ENCODE data around the gene CHSY1.

Gene CHSY1

DNA sequence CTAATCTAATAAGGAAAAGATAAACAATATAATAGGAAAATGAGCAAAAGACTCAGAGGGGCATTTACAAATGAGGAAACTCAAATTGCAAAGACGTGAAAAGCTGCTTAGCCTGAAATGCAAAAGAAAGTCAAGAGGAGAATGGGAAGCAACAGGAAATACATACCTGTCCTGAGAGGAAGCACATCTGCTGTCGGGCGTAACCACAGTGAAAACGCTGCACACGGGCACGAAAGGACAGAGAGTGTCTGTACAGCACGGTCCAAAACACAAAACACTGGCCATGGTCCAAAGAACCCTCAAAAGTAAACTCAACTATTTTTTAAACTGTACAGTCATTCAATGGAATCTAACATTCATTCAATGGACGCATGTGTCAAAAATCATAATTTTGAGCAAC lies 100.6 kb downstream of the CHSY1 start:
- DNase-seq (ENCODE audit: low spot score) = no peak

DNA sequence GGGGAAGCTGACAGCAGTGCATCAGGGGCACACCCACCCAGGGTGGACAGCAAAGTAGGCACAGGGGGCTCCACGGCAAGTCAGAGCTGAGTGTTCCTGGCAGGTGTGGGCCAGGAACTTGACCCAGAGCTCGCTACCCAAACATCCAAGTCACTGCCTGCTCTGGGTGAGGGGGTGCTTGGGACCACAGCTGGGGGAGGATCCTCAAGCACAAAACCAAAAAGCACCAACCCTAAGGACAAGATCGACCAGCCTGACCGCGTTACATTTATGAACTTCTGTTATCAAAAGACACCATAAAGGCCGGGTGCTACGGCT lies 101.2 kb downstream of the CHSY1 start:
- no peak for DNase-seq (ENCODE audit: low spot score)

DNA sequence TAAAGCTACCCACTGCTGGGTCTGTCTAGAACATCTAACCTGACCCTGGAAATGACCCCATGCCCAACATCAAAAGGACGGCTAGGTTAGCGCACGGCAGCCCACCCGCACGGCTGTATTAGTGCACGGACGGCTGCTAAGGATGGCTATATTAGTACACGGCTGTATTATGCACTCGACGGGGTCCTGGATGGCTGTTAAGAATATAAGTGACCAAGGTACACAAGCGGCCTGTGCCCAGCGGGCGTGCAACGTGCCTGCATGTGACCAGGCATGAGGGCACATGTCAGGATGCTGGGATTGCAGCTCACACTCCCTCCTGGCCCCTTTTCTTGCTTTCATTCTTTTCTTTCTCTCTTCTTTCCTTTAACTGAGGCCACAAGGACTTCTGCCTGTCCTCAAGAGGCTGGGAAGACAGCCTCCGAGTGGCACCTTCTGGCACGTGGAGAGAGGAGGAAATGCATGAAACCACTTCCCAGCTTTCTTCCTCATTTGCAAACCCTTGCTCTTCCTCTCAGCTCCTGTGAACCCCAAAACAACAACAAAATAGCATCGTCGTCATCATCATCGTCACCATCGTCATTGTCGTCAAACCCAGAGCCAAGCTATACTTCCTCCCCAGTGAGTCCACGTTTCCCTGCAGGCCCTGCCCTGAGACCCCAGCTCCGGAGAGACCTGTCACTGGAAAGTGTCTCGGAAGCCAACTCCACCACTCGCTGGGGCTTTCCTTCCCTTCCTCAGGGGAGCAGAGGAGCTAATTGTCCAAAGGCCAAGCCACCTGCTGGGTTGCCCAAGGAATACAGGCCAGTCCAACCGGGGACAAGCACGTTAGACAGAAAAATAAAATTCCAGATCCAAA lies 101.8 kb downstream of the CHSY1 start:
- DNase-seq (ENCODE audit: low spot score) = no peak

DNA sequence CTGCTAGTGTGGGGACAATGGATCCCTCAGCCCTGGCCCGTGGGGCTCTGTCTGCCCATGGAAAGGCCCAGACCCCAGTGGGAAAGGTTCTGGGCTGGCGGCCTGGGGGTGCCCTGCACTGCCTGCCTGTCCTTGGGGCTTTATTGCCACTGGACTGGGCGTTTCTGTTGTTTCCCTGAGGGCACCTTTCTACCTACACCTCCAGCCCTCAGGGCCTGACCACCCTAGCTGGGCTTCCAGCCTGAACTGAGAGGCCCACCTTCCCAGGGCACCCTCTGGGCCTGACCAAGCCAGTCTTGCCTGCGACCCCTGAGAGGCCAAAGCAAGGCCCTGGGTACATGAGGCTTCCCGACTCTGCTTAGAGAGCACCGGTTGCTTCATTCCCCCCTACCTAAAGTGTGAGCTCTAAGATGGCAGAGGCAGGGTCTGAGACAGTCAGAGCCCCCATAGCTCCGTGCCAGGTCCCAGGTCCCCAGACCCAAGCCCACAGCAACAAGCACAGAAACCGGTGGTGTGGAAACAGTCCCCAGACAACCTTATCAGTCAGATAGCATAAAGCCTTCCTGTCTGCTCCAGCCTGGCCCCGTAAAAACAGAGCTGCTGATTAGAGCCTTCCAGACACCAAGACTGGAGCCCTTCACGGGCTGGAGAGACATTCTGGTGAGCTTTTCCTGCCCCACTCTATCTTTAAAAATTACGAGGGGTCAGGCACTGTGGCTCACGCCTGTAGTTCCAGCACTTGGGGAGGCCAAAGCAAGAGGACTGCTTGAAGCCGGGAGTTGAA lies 102.8 kb downstream of the CHSY1 start:
- no peak for DNase-seq (ENCODE audit: low spot score)

DNA sequence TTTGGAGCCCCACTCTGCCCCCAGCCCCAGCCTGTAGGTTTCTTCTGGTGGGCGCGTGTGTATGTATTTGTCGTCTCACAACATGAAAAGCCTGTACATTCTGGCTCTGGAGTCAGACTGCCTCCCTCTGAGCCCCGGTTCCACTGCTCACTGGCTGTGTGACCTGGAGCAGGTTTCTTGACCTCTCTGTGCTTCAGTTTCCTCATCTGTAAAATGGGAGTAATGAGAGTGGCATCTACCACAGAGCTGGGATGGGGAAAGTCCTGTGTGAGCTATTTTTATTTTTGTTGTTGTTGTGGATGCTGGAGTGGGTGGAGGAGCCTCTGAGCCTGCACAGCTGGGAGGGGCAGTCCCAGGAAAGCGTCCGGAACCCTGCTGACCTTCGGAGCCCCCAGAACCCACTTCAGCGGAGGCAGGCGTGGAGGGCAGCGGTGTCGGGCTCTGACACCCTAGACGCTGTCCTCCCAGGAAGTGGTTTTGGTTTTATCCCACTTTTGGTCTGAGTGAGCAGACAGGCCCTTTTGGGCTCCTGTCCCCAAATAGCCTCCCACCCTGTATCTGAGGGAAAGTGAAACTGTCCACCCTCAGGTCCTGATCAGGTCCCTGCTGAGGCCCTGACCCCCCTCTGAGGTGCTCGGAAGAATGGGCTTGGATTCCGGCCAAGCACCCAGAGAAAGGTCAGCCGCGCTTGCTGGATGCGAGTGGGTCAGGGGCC lies 103.5 kb downstream of the CHSY1 start:
- DNase-seq (ENCODE audit: low spot score) = no peak

DNA sequence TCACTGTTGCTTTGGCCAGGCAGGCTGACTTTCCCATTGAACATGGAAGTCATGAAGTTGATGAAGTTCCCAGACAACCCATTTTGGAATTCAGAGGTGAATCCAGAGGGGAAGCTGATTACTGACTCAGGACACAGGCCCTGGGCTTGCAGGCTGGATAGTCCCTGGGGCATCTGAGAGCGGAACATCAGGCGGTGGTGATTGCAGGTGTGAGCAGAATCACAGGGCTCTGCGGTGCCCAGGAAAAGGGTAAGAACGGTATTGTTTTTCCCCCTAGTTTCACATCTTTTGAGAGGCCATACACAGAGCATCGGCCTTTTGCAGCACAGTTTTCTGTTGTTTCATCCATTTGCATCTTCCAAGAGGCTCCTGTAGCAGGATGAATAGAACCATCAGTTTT lies 104.7 kb downstream of the CHSY1 start:
- no peak for DNase-seq (ENCODE audit: low spot score)

DNA sequence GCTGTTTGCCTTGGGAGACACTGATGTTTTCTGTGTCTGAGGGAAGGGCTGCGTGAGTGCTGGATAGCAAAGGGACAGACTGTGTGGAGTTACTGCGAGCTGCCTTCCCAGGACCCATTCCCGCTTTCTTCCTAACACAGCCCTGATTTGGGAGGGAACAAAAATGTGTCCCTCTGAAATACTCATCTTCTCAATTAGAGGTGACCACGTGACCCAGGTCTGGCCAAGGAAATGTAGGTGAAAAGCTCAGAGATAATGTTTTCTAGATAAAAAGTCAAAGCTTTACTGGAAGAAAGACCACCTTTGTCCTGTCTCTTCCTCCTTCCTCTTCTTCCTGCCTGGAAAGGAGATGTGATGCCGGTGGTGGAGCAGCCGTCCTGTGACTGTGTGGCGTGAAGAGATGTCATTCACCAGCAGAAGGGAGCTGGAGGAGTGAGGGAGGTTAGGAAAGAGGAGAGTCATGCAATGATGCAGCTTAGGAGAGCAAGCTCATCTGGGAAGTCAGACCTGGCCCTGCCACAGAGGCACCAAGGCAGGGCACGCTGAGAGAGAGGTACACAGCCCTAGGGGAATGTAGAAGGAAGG lies 105.6 kb downstream of the CHSY1 start:
- DNase-seq (ENCODE audit: low spot score) = no peak

DNA sequence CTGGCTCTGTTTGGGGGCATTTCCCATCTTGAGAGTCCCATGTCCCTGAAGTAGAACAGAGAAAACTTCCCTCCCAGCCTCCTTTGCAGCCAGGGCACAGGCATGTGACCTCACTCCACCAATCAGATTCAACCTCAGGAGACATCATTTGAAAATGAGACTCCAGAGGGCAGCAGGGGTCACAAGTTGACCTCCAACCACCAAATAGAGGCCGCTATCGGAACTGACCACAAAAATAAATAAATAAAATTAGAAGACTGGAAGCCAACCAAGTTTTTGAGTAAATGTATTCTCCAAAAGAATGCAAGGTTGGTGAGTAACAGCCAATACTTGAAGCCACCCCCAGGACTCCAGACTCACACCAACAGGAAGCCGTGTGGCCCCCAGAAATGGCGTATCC lies 106.5 kb downstream of the CHSY1 start:
- no peak for DNase-seq (ENCODE audit: low spot score)

DNA sequence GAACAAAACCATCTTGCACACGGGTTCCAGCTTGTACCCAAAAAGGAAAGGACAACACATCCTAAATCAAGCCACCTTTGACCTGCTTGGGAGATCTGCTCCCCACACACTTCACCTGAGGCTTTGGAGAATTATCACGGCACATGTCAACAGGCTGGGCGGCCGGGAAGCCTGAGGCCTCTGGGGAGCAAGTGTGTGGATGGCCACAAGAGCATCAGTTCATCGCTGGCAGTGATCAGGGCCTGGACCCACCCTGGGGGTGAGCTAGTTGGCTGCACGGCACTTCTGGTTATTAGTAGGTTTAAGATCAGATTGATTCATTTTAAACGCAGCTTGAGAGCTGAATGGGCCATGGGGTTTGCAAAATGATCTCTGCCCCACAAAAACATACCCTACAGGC lies 108.5 kb downstream of the CHSY1 start:
- no peak for DNase-seq (ENCODE audit: low spot score)

DNA sequence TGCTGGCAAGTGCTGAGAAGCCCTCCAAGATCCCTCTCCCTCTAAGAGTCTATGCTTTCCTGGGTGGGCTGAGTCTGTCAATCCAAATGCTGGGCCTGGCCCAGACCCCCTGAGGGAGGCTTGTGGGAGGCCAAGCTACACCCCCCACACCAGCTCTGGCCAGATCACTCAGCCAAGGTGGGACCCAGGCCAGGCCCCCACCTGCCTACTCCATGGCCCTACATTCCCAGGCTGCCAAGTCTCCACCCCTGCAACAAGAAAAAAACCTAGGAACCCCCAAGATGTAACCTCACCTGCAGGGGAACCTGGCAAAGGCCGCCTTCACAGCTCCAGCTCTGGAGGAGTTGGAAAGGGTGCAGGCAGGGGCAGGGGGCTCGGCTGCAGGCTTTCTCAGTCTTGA lies 109.1 kb downstream of the CHSY1 start:
- no peak for DNase-seq (ENCODE audit: low spot score)

DNA sequence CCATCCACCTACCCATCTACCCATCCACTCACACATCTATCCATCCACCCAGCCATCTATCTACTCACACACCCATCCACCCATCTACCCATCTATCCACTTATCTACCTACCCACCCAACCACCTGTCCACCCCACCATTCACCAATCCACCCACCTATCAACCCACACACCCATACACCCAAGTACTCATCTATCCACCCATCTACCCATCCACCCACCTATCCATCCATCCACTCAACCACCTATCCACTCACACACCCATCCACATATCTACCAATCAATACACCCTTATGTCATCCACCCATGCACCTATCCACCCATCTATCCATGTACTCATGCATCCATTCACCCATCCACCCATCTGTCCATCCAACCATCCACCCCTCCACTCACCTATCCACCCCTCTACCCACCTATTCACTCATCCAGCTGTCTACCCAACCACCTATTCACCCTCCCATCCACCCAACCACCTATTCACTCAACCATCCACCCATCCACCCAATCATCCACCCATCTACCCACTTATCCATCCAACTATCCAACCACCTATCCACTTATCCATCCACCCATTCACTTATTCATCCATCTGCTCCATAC lies 109.8 kb downstream of the CHSY1 start:
- DNase-seq (ENCODE audit: low spot score) = no peak

DNA sequence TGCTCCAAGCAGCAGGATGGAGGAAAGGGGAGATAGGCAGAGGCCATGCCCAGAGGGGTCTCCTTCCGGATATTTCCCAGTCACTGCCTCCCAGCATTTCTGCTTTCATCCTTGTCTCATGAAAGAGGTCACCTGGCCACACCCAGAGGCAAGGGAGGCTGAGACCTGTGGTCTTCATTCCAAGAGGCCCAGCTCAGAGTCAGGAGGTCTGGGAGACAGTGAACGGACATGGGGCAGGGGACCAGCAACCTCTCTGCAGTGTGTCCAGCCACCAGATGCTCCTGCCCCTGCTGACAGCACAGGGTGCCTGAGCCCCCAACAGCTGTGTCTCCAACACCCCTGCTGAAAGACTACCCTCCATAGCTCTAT lies 111.2 kb downstream of the CHSY1 start:
- no peak for DNase-seq (ENCODE audit: low spot score)

DNA sequence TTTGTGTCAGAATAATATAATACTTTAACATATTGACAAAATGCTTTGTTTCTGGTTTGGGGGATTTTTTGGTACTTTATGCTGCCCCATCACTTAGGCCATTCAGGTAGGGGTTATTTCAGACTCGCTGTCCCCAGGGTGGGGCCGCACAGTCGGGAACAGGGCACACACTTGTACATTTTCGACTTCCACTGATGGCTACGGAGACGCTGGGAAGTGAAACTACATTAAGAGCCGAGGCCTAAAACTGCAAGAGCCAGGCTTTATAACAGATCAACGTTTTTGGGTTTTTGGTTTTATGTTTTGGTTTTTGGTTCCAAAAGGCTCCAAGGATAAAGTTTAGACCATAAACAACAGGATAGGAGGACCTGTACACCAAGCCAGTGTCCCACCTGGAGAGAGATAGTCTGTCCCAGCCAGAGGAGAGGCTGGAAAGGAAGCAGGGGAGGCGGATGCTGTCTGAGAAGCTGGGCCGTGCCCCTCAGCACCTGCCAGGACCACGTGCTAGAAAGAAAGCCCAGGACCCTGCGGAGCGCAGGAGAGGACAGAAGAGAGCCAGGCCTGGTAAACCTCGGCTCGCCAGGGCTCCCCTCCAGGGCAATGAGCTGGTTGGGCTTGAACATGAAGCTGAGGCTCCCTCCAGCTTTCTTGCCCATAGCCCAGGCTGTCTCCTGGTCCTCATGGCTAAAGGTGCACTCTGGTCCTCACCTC lies 111.7 kb downstream of the CHSY1 start:
- DNase-seq (ENCODE audit: low spot score) = no peak

DNA sequence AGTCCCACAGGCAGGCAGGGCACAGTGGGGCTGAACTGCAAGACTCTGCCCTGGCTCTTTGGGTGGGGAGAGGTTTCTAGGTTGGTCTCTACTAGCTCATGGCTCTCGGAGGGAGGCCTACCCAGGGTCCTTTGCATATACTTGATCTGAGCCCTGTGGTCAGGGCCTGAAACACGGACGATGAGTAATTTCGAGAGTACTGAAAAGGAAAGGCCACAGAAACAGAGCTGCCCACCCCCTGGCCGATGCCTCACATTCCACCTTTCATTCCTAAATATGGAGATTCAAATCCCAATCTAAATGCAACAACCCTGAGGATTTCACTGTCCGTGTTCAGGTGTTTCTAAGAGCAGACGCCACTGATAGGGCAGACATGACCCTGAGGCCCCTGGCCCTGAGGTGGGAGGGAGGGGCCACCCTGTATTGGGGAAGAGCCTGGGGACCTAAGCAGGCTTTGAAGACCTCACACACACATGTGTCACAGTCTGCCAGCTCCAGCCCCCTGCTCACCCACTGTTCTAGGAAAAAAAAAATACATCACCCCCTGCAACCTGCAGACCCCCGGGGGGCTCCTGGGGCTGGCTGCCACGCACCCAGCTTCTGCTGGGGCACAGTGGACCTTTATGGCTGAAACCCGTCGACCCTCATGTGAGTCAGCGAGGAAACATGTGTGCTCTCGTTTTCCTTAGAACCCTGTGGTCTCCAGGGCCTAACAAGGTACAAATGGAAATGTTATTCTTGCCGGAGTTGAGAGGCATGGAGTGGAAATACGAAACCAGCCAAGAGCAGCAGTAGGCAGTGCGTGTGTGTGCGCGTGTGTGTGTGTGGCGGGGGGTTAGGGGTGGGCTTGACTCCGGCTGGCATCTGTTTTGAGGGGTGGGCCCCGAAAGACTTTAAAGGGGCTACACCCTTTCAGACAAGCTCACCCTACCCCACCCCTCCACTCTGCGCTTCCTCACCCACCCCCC lies 112.7 kb downstream of the CHSY1 start:
- DNase-seq (ENCODE audit: low spot score) = no peak

DNA sequence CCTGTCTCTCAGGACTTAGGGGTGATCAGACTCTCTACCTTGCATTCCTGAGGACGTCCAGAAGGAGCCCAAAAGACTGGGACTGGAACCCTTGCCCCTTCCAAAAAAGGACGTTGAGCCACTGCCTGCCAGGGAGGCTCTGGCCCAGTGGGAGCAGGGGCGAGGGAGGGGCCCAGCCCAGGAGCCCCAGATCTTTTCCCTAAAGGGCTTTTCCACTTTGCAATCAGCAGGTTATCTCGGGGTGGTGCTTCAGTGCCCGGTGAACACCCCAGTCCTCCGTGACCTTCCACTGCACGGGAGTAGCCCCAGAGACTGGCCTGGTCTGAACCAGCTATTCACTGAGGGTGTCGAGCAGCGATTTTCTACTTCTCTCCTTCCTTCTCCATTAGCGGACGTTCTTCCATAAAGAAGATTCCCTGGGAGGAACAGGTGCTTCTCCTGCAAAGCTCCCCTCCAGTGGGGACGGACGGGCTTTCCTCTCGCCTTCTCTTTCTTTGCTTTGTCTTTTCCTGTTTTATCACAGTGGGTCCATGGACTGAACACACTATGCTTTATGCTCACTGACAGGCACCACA lies 113.7 kb downstream of the CHSY1 start:
- DNase-seq (ENCODE audit: low spot score) = no peak

DNA sequence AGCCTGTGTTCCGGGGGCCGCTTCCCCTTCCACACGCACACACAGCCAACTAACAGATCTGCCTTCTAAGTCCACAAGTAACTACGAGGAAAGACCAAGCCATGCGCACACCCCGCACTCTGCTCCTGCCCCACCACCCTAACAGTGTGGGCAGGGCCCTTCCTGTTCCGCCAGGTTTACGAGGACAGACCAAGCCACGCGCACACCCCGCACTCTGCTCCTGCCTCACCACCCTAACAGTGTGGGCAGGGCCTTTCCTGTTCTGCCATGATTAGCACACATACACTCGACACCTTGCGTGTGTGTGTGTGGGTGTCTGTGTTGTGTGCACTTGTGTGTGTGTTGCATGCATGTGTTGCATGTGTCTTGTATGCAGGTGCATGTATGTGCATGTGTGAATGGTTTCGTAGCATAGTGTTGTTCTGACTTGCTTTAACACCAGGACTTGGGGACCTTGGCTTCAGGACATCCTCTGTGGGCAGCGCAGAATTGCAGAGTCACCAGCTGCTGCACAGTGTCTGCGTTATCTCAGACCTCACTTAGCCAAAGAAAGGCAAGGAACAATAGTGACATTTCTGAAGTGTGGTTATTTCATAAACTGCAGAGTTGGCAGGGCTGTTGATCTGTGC lies 114.4 kb downstream of the CHSY1 start:
- peak; percentile 6 for DNase-seq (ENCODE audit: low spot score)

DNA sequence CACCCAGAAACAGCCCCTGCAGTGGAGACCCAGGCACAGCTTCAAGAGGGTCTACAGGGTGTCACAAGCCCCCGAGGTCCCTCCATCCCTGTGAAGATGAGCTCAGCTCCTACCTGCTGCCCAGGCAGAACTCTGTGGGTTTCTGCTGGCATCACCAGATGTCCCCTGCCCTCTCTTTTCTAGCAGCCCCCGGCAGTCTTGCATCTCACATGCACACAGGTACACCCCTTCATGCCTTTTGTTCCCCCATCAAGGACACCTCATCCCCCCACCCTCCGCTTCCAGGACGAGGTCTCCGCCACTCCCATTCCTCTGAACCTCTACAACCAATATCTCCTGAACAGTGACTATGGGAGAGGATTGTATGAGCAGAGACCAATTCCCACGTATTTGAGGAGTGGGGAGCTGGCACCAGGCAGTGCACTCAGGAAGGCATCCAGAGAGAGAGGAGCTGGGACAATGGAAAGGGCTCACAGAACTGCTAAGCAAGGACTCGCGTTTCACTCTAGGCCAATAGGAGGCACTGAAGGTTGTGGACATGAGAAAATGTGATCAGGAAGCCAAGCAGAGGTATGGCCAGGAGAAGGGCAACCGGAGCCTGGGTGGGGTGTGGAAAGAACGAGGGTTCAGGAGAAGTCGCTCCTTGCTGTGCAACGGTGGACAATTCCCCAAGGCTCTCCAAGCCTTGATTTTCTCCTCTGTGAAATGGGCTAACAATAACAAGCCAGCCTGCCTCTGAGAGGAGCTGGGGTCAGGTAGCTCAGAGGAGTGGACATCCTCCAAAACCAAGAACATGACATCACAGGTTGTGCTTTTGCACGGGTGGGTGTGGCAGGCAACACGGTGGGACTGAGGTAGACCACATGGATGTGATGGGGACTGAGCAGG lies 115.2 kb downstream of the CHSY1 start:
- no peak for DNase-seq (ENCODE audit: low spot score)

DNA sequence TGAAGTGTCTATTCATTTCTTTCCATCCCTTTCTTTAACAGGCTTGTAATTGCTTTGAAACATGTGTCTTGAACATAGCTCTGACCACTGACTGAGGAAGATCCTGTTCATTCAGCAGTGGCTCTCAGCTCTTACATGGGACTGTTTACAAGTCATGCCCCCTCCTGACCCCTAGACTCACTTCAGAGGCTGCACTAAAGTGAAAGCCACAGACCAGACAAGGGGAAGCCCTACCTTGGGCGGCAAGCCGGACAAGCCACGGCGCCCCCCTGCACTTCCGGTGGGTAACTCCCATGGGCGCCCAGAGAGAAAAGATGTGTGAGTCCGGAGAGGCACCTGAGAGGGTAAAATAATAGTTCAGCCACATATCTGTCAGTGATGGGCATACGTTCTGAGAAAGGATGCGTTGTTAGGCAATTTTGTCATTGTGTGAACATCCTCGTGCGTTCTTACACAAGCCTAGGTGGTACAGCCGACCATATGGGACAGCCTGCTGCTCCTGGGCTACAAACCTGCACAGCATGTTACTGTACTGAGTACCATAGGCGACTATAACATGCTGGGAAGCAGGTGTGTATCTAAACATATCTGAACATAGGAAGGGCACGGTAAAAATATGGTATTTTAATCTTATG lies 116.2 kb downstream of the CHSY1 start:
- no peak for DNase-seq (ENCODE audit: low spot score)
